Head of caudate nucleus (tissue), 42 donors: ENCODE data around the gene TIPIN.

ENCODE experiments used
- DNase-seq, 42 donors: peaks; one replicate each; pipeline versions ENCODE4 v3.0.0 to v3.0.0-alpha.2; 2020 to 2021; ENCODE audit warnings: mixed read lengths in 7 of 42
- intact Hi-C: fragments of 100-400 bp; cut with DNase I; formaldehyde crosslinking; loops from one replicate; pipeline ENCODE4 v1.15.0; 2022

TIPIN gene

GRCh38 chr15:66288093-66288492 lies 68.4 kb downstream of the TIPIN start:
- no peak for DNase-seq
- intact Hi-C loops = loop anchor here (5.0 kb wide), 1 partner anchor 371 kb away; no protein-coding TSS in a partner anchor

- no peak for DNase-seq
- intact Hi-C loops = loop anchor here (5.0 kb wide), 1 partner anchor 370 kb away; no protein-coding TSS in a partner anchor
Measured at GRCh38 chr15:66287461-66288057, 68.9 kb downstream of the TIPIN start.
